SK-N-SH (cell line): ENCODE data around the gene PCNX1. TPM values are rescaled to one million over a fixed set of nuclear protein-coding genes. Genes with fewer than 3 reads are reported as not detected.

ENCODE experiments used
- CTCF ChIA-PET: fragments of 300-600, 350-600 bp; formaldehyde crosslinking; extraction: SDS; loops from one replicate; lab custom pipeline; 2021; lab: Yijun Ruan, JAX
- POLR2A ChIA-PET: fragments of 350-600 bp; sonication (Branson Sonifier 250); formaldehyde crosslinking; extraction: SDS; loops from one replicate; lab custom pipeline; 2020; ENCODE audit warnings: antibody characterized with exemption, inconsistent platforms; lab: Yijun Ruan, JAX
- DNase-seq: peaks from one replicate; pipeline ENCODE4 v3.0.0; 2012
- H2AFZ ChIP-seq: fragments of 200-600 bp; sonication (generic); 2 replicates; pipeline ENCODE4 v1.8.1; 2016; ENCODE audit warnings: antibody characterized with exemption, mild to moderate bottlenecking, low read depth
- H3F3A ChIP-seq: fragments of 200-600 bp; sonication (generic); replicated peaks from 2 replicates; pipeline ENCODE3; 2016; ENCODE audit warnings: antibody characterized with exemption, mild to moderate bottlenecking; ENCODE audit not compliant: insufficient read depth
- H3K27ac ChIP-seq, 2 experiments: fragments of 200-500 bp in 1 of 2; fragments of 200-600 bp in 1 of 2; sonication (Bioruptor generic) in 1 of 2; sonication (generic), shearing (Covaris generic) in 1 of 2; 2 replicates each; pipeline versions ENCODE4 v1.5.1 to v1.6.1; 2014 to 2016; ENCODE audit warnings: low read depth in 2 of 2, inconsistent platforms in 1 of 2, low read length in 1 of 2, mild to moderate bottlenecking in 1 of 2, mixed read lengths in 1 of 2
- H3K27me3 ChIP-seq: fragments of 200-600 bp; sonication (generic), shearing (Covaris generic); 2 replicates; pipeline ENCODE4 v1.6.1; 2016; ENCODE audit warnings: mixed run types; ENCODE audit not compliant: insufficient read depth
- H3K36me3 ChIP-seq, 2 experiments: fragments of 200-500 bp in 1 of 2; fragments of 200-600 bp in 1 of 2; sonication (Bioruptor generic) in 1 of 2; sonication (generic) in 1 of 2; replicated peaks in 1 of 2; 2 replicates each; pipeline versions ENCODE3 to v1.5.1; 2014 to 2016; ENCODE audit warnings: low read length in 1 of 2, mild to moderate bottlenecking in 1 of 2; ENCODE audit not compliant: insufficient read depth in 2 of 2, control insufficient read depth in 1 of 2
- H3K4me1 ChIP-seq, 2 experiments: fragments of 200-500 bp in 1 of 2; fragments of 200-600 bp in 1 of 2; sonication (Bioruptor generic) in 1 of 2; sonication (generic), shearing (Covaris generic) in 1 of 2; 2 replicates each; pipeline versions ENCODE4 v1.5.1 to v1.6.1; 2014 to 2016; ENCODE audit warnings: low read depth in 1 of 2, low read length in 1 of 2, mixed run types in 1 of 2; ENCODE audit not compliant: insufficient read depth in 2 of 2, control insufficient read depth in 1 of 2
- H3K4me2 ChIP-seq: fragments of 200-600 bp; sonication (generic), shearing (Covaris generic); 2 replicates; pipeline ENCODE4 v1.6.1; 2017; ENCODE audit warnings: mixed run types
- H3K4me3 ChIP-seq, 2 experiments: fragments of 200-500 bp in 1 of 2; fragments of 200-600 bp in 1 of 2; sonication (Bioruptor generic) in 1 of 2; sonication (generic), shearing (Covaris generic) in 1 of 2; 2 replicates each; pipeline versions ENCODE4 v1.5.1 to v1.8.1; 2014 to 2016; ENCODE audit warnings: low read depth in 2 of 2, inconsistent platforms in 1 of 2, low read length in 1 of 2, mild to moderate bottlenecking in 1 of 2, mixed read lengths in 1 of 2, moderate library complexity in 1 of 2
- H3K79me2 ChIP-seq: fragments of 200-600 bp; sonication (generic); 2 replicates; pipeline ENCODE4 v1.8.1; 2017; ENCODE audit warnings: mild to moderate bottlenecking; ENCODE audit not compliant: insufficient read depth
- H3K9ac ChIP-seq: fragments of 200-600 bp; sonication (generic); 2 replicates; pipeline ENCODE4 v1.6.1; 2017; ENCODE audit warnings: mixed run types
- H3K9me2 ChIP-seq: fragments of 200-600 bp; sonication (generic); 2 replicates; pipeline ENCODE4 v1.6.1; 2017; ENCODE audit warnings: mixed run types
- H3K9me3 ChIP-seq: fragments of 200-600 bp; sonication (generic); 2 replicates; pipeline ENCODE4 v1.6.1; 2017; ENCODE audit warnings: mixed run types, mild to moderate bottlenecking, moderate library complexity
- H4K20me1 ChIP-seq: fragments of 200-600 bp; sonication (generic); 2 replicates; pipeline ENCODE4 v1.6.1; 2017; ENCODE audit warnings: mild to moderate bottlenecking, mixed run types; ENCODE audit not compliant: insufficient read depth
- CTCF ChIP-seq: fragments of 200-600 bp; sonication (generic); IDR thresholded peaks from 2 replicates; pipeline ENCODE4 v1.6.1; 2017; ENCODE audit warnings: antibody characterized with exemption, mild to moderate bottlenecking, moderate library complexity
- EZH2phosphoT487 ChIP-seq: fragments of 200-600 bp; sonication (generic); IDR thresholded peaks from 2 replicates; pipeline ENCODE4 v1.6.1; 2017; ENCODE audit warnings: low read depth, mixed run types, mild to moderate bottlenecking, antibody characterized with exemption, moderate library complexity, borderline replicate concordance
- JUND ChIP-seq: IDR thresholded peaks from 2 replicates; pipeline ENCODE4 v1.4.0; 2012
- MAX ChIP-seq: IDR thresholded peaks from 2 replicates; pipeline ENCODE4 v1.4.0; 2012; ENCODE audit warnings: low read depth
- RAD21 ChIP-seq: IDR thresholded peaks from 2 replicates; pipeline ENCODE4 v1.6.1; 2012; ENCODE audit warnings: mild to moderate bottlenecking, low read length
- RCOR1 ChIP-seq: fragments of 150-350 bp; IDR thresholded peaks from 2 replicates; pipeline ENCODE4 v1.6.1; 2017; ENCODE audit warnings: antibody characterized with exemption, low read length
- TCF12 ChIP-seq: IDR thresholded peaks from 2 replicates; pipeline ENCODE4 v1.4.0; 2012
- YY1 ChIP-seq: IDR thresholded peaks from 2 replicates; pipeline ENCODE4 v1.4.0; 2012; ENCODE audit warnings: low read depth, mild to moderate bottlenecking
- ZBTB33 ChIP-seq: IDR thresholded peaks from 2 replicates; pipeline ENCODE4 v1.4.0; 2012; ENCODE audit warnings: low read depth, borderline replicate concordance
- WGBS: methylation state at CpG from one replicate; pipeline ENCODE4 v1.1.6; 2017; ENCODE audit warnings: low lambda C conversion rate; 5-methylcytosine and 5-hydroxymethylcytosine counted together
- polyA plus RNA-seq, 3 experiments: library from polyadenylated mRNA; depleted of rRNA; stranded (reverse); fragments of >200 nt; gene quantifications; 2 replicates each; pipeline ENCODE4 v1.2.3, GENCODE V29; 2012

PCNX1 gene
- polyA plus RNA-seq, 1 of the 3 experiments (the other 2 are of a cell fraction) = 9.4 TPM

- Histone ChIP-seq H3K36me3 (peaks cover 35 to 49% of the 10 kb centered on the region in 2 experiments), H3K9me3 (no peaks in the 10 kb centered on the region), H3K27ac (no peak overlapping the region), H3K27me3 (no peaks in the 10 kb centered on the region), H3K4me2 (no peak overlapping the region), H3K4me1 (peaks cover 0 to 11% of the 10 kb centered on the region in 2 experiments; a peak in 1 of 4 replicates), H3K9ac (no peak overlapping the region), H3F3A (peaks cover 13% of the 10 kb centered on the region), H3K4me3 (no peak overlapping the region), H3K9me2 (no peaks in the 10 kb centered on the region), H2AFZ (no peak overlapping the region), H3K79me2 (peaks cover 6% of the 10 kb centered on the region), H4K20me1 (no peaks in the 10 kb centered on the region)
- ChIA-PET CTCF (interaction anchor here (0.7 to 2.6 kb wide), 9 partner anchors 11 to 193 kb away, joined by 3 to 9 read pairs (median 3); no protein-coding TSS in a partner anchor), POLR2A (no interaction called here)
- DNase-seq = no peak
- no peak for TF ChIP-seq MAX
- no peak for TF ChIP-seq RCOR1
- no peak for TF ChIP-seq YY1
- TF ChIP-seq RAD21 = 0 out of 2 replicates have a peak, but pooled peaks have one; percentile 12
- peak; percentile 45 for TF ChIP-seq CTCF
- no peak for TF ChIP-seq ZBTB33
- 93% methylated on average over 1 of the region's 1 CpG for WGBS
Measured at GRCh38 chr14:71011479-71011878, 104.2 kb downstream of the PCNX1 start.

GRCh38 chr14:71012888-71013287 is 105.6 kb downstream of the PCNX1 start:
- Histone ChIP-seq H3F3A (peaks cover 10% of the 10 kb centered on the region), H3K4me2 (no peak overlapping the region), H4K20me1 (no peaks in the 10 kb centered on the region), H2AFZ (no peak overlapping the region), H3K27me3 (no peaks in the 10 kb centered on the region), H3K9me3 (no peaks in the 10 kb centered on the region), H3K4me3 (no peak overlapping the region), H3K79me2 (peaks cover under 1% of the 10 kb centered on the region; the same call in 1 of the 2 replicates), H3K36me3 (peaks cover 40 to 47% of the 10 kb centered on the region in 2 experiments), H3K4me1 (peaks cover 0 to under 1% of the 10 kb centered on the region in 2 experiments; a peak in 1 of 4 replicates), H3K9me2 (no peaks in the 10 kb centered on the region), H3K9ac (no peak overlapping the region), H3K27ac (no peak overlapping the region)
- CTCF ChIA-PET = interaction anchor here (1.2 to 1.3 kb wide), 3 partner anchors 40 to 106 kb away, joined by 3 to 4 read pairs (median 3); partner anchors contain the start of gene PCNX1
- DNase-seq = no peak
- 95% methylated on average over 4 of the region's 4 CpGs for WGBS
- TF ChIP-seq EZH2phosphoT487 = no peak
- no peak for TF ChIP-seq TCF12
- no peak for TF ChIP-seq JUND
- TF ChIP-seq CTCF = no peak
- POLR2A ChIA-PET = no interaction called here
